Measurements from ENCODE around the gene RAB23. TPM values are rescaled to one million over a fixed set of nuclear protein-coding genes. Genes with fewer than 3 reads are reported as not detected.

RAB23 gene
- total RNA-seq, 1 donor from 2014 or later, result 13.7 TPM

DNA sequence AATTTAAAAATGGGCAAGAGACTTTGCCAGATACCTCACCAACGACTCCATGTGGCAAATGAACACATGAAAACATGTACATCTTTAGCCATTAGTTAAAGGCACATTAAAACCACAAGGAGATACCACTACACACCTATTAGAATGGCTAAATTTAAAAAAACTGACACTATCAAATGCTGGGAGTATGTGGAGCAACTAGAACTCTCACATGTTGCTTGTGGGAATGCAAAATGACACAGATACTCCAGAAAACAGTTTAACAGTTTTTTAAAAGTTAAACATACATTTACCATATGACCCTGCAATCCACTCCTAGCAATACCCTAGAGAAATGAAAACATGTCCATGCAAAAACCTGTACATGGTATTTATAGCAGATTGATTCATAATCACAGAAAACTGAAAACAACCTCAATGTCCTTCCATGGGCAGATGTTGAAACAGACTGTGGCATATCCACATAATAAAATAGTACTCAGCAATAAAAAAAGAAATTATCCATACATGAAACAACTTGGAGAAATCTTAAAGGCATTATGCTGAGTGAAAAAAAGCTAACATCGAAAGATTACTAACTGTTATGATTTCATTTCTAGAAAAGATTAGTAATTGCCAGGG, 1.9 kb downstream of the RAB23 start:
- no peak overlapping the region for H3K4me3 ChIP-seq
- TF ChIP-seq CTCF (IDR thresholded peaks at IDR 0.05), result no peak
- DNase-seq (no peak), ATAC-seq (no peak)
- H3K9me3 ChIP-seq, result no peaks in the 10 kb centered on the region
- H3K4me1 ChIP-seq, result peaks cover 6% of the 10 kb centered on the region
- no peak overlapping the region for H3K27ac ChIP-seq
- H3K36me3 ChIP-seq, result no peaks in the 10 kb centered on the region
- intact Hi-C loops (cut with DNase I), result no loop called here
- no peaks in the 10 kb centered on the region for H3K27me3 ChIP-seq

- Histone ChIP-seq H3K4me3 (no peak overlapping the region), H3K36me3 (no peaks in the 10 kb centered on the region), H3K27ac (no peak overlapping the region), H3K27me3 (no peaks in the 10 kb centered on the region), H3K9me3 (no peaks in the 10 kb centered on the region), H3K4me1 (no peaks in the 10 kb centered on the region)
- ATAC-seq (no peak), DNase-seq (no peak)
- intact Hi-C loops (cut with DNase I), result no loop called here
- TF ChIP-seq CTCF (IDR thresholded peaks at IDR 0.05), result no peak
These were observed 4.8 kb downstream of the RAB23 start for GRCh38 chr6:57217270-57217669.

DNA sequence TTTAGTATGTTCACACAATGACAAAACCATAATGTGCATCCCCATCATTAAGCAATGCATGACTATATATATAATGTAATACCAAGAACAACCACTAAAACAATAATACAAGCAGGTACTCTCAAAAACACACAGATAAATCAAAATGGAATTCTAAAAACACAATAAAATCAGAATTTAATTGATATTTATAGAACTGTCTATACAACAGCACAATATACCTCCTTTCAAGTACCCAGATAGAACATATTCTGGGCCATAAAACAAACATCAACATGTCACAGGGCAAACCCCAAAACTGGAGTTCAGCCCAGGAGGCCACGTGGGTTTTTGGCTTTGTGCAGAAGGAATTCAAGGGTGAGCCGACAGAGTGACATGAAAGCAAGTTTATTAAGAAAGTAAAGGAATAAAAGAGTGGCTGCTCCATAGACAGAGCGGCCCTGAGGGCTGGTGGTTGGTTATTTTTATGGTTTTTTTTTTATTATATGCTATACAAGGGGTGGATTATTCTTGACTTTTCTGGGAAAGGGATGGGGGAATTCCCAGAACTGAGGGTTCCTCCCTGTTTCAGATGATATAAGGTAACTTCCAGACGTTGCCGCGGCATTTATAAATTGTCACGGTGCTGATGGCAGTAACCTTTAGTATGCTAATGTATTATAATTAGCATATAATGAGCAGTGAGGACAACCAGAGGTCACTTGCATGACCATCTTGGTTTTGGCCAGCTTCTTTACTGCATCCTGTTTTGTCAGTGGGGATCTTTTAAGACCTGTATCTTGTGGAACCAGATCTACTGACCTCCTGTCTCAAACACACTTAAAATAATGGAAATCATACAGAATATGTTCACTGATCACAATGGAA, 5.6 kb downstream of the RAB23 start:
- H3K36me3 ChIP-seq, result no peaks in the 10 kb centered on the region
- intact Hi-C loops (cut with DNase I), result no loop called here
- ATAC-seq (no peak), DNase-seq (no peak)
- H3K27me3 ChIP-seq, result no peaks in the 10 kb centered on the region
- no peak for TF ChIP-seq CTCF (IDR thresholded peaks at IDR 0.05)
- H3K9me3 ChIP-seq, result no peaks in the 10 kb centered on the region
- no peak overlapping the region for H3K27ac ChIP-seq
- no peaks in the 10 kb centered on the region for H3K4me1 ChIP-seq
- no peak overlapping the region for H3K4me3 ChIP-seq

DNA sequence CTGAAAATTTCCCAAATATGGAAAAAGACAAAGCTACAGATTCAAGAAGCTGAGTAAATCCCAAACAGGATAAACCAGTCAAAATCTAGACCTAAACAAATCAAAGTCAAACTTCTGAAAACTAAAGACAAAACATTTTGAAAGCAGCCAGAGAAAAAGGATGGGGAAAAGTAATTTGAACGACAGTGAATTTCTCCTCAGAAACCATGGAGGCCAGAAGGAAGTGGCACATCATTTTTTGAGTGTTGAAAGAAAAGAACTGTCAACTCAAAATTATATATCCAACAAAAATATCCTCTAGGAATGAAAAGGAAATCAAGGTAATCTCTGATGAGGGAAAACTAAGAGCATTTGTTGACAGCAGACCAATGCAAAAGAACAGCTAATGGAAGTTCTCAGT, 6.8 kb downstream of the RAB23 start:
- no peaks in the 10 kb centered on the region for H3K9me3 ChIP-seq
- intact Hi-C loops (cut with DNase I), result no loop called here
- ATAC-seq, result no peak

GRCh38 chr6:57210060-57210459, 12.0 kb downstream of the RAB23 start:
- Histone ChIP-seq H3K4me1 (no peaks in the 10 kb centered on the region), H3K36me3 (no peaks in the 10 kb centered on the region), H3K9me3 (no peaks in the 10 kb centered on the region), H3K27me3 (no peaks in the 10 kb centered on the region), H3K27ac (no peak overlapping the region), H3K4me3 (no peak overlapping the region)
- intact Hi-C loops (cut with DNase I), result no loop called here
- ATAC-seq (no peak), DNase-seq (no peak)
- TF ChIP-seq CTCF (IDR thresholded peaks at IDR 0.05), result no peak

More for the DNA sequence above, 6.8 kb downstream of the RAB23 start:
- TF ChIP-seq CTCF (IDR thresholded peaks at IDR 0.05), result no peak
- DNase-seq, result no peak
- H3K4me1 ChIP-seq, result no peaks in the 10 kb centered on the region
- H3K27ac ChIP-seq, result no peak overlapping the region
- no peaks in the 10 kb centered on the region for H3K36me3 ChIP-seq
- H3K27me3 ChIP-seq, result no peaks in the 10 kb centered on the region
- H3K4me3 ChIP-seq, result no peak overlapping the region
